H1 (cell line): ENCODE results near the gene ZSCAN10. TPM values are rescaled to one million over a fixed set of nuclear protein-coding genes. Genes with fewer than 3 reads are reported as not detected.
A peak's percentile ranks its signal among the peaks of the same experiment; 100 is the strongest.

Experiments used
- CTCF ChIA-PET: fragments of 300-600 bp; sonication (Branson Sonifier 250); formaldehyde crosslinking; loops from one replicate; lab custom pipeline; 2021; ENCODE audit not compliant: partially characterized antibody; lab: Charles Lee
- POLR2A ChIA-PET: fragments of 300-600 bp; sonication (Branson Sonifier 250); formaldehyde crosslinking; loops from one replicate; lab custom pipeline; 2021; ENCODE audit warnings: inconsistent platforms; ENCODE audit not compliant: partially characterized antibody; lab: Charles Lee
- DNase-seq, 2 experiments: peaks; one replicate each; pipeline versions ENCODE4 v3.0.0 to v3.0.0-alpha.2; 2010 to 2022; ENCODE audit warnings: low spot score in 2 of 2, low read depth in 1 of 2, mixed read lengths in 1 of 2
- FAIRE-seq: peaks from 2 replicates; lab custom pipeline; 2011; peaks lifted over from hg19 to GRCh38; lab: Jason Lieb, UNC
- H2AFZ ChIP-seq: 2 replicates; pipeline ENCODE4 v1.8.1; 2012; ENCODE audit warnings: low read length, inconsistent platforms
- H2AK5ac ChIP-seq: 2 replicates; pipeline ENCODE4 v1.6.1; 2013; ENCODE audit warnings: low read depth, low read length
- H2BK120ac ChIP-seq: replicated peaks from 2 replicates; pipeline ENCODE3; 2013; ENCODE audit warnings: low read depth, low read length, inconsistent platforms
- H2BK12ac ChIP-seq: 2 replicates; pipeline ENCODE4 v1.6.1; 2013; ENCODE audit warnings: low read depth, low read length
- H2BK15ac ChIP-seq: 2 replicates; pipeline ENCODE4 v1.6.1; 2013; ENCODE audit warnings: low read length
- H2BK20ac ChIP-seq: 2 replicates; pipeline ENCODE4 v1.6.1; 2013; ENCODE audit warnings: low read length
- H2BK5ac ChIP-seq: 2 replicates; pipeline ENCODE4 v1.6.1; 2013; ENCODE audit warnings: low read depth, low read length
- H3K14ac ChIP-seq: 2 replicates; pipeline ENCODE4 v1.6.1; 2013; ENCODE audit warnings: inconsistent platforms; ENCODE audit not compliant: insufficient read length
- H3K18ac ChIP-seq: 2 replicates; pipeline ENCODE4 v1.6.1; 2013; ENCODE audit warnings: low read length; ENCODE audit errors: extremely low read depth
- H3K23ac ChIP-seq: 2 replicates; pipeline ENCODE4 v1.6.1; 2013; ENCODE audit warnings: inconsistent platforms; ENCODE audit not compliant: insufficient read length
- H3K23me2 ChIP-seq: 2 replicates; pipeline ENCODE4 v1.6.1; 2013; ENCODE audit warnings: low read depth, low read length
- H3K27ac ChIP-seq: 2 replicates; pipeline ENCODE4 v1.6.1; 2011; ENCODE audit warnings: low read depth, low read length, inconsistent platforms
- H3K27me3 ChIP-seq, 4 experiments: replicated peaks in 1 of 4; 1 replicate in 1 of 4; 2 replicates in 3 of 4; pipeline versions ENCODE4 v1.6.1 to v1.8.1; 2011 to 2013; ENCODE audit warnings: low read length in 3 of 4, mild to moderate bottlenecking in 3 of 4, inconsistent platforms in 2 of 4, mixed read lengths in 2 of 4, moderate library complexity in 1 of 4; ENCODE audit not compliant: control insufficient read depth in 3 of 4, insufficient read depth in 3 of 4; ENCODE audit errors: extremely low read depth in 1 of 4
- H3K36me3 ChIP-seq, 4 experiments: 2 replicates each; pipeline versions ENCODE4 v1.6.1 to v1.8.1; 2011 to 2013; ENCODE audit warnings: mild to moderate bottlenecking in 4 of 4, low read length in 3 of 4, moderate library complexity in 2 of 4, control low read depth in 1 of 4, inconsistent platforms in 1 of 4; ENCODE audit not compliant: insufficient read depth in 4 of 4, control insufficient read depth in 2 of 4
- H3K4ac ChIP-seq: replicated peaks from 2 replicates; pipeline ENCODE3; 2013; ENCODE audit warnings: low read length, low read depth, mixed read lengths, inconsistent platforms; ENCODE audit not compliant: insufficient read length
- H3K4me1 ChIP-seq, 4 experiments: replicated peaks in 1 of 4; 1 replicate in 1 of 4; 2 replicates in 3 of 4; pipeline versions ENCODE4 v1.6.1 to v1.8.1; 2011 to 2013; ENCODE audit warnings: low read length in 3 of 4, inconsistent platforms in 2 of 4, mixed read lengths in 1 of 4; ENCODE audit not compliant: insufficient read depth in 4 of 4, control insufficient read depth in 3 of 4
- H3K4me2 ChIP-seq, 2 experiments: 2 replicates each; pipeline versions ENCODE4 v1.6.1 to v1.8.1; 2011 to 2013; ENCODE audit warnings: low read depth in 2 of 2, low read length in 2 of 2, control low read depth in 1 of 2, inconsistent platforms in 1 of 2, mild to moderate bottlenecking in 1 of 2; ENCODE audit not compliant: insufficient read depth in 1 of 2
- H3K4me3 ChIP-seq, 4 experiments: fragments of 200-600, 300-600 bp in 1 of 4; sonication (generic), shearing (Covaris generic), sonication (Bioruptor Twin) in 1 of 4; 2 replicates each; pipeline versions ENCODE4 v1.5.1 to v1.8.1; 2011 to 2016; ENCODE audit warnings: low read length in 4 of 4, low read depth in 3 of 4, control low read depth in 2 of 4, inconsistent platforms in 2 of 4, mild to moderate bottlenecking in 2 of 4, mixed read lengths in 1 of 4, moderate library complexity in 1 of 4; ENCODE audit not compliant: insufficient read depth in 2 of 4; ENCODE audit errors: extremely low read depth in 1 of 4
- H3K56ac ChIP-seq: replicated peaks from 2 replicates; pipeline ENCODE3; 2013; ENCODE audit warnings: low read depth, mild to moderate bottlenecking, mixed read lengths, low read length, inconsistent platforms; ENCODE audit not compliant: insufficient read length
- H3K79me1 ChIP-seq: 2 replicates; pipeline ENCODE4 v1.6.1; 2013; ENCODE audit warnings: low read depth, low read length, control low read depth
- H3K79me2 ChIP-seq, 2 experiments: 2 replicates each; pipeline versions ENCODE4 v1.6.1 to v1.8.1; 2012 to 2013; ENCODE audit warnings: low read length in 2 of 2, mild to moderate bottlenecking in 2 of 2, inconsistent platforms in 1 of 2; ENCODE audit not compliant: insufficient read depth in 2 of 2, control insufficient read depth in 1 of 2
- H3K9ac ChIP-seq, 4 experiments: replicated peaks in 1 of 4; 1 replicate in 1 of 4; 2 replicates in 3 of 4; pipeline versions ENCODE4 v1.6.1 to v1.8.1; 2011 to 2013; ENCODE audit warnings: low read depth in 3 of 4, low read length in 3 of 4, control low read depth in 2 of 4, mild to moderate bottlenecking in 2 of 4, moderate library complexity in 2 of 4, inconsistent platforms in 1 of 4; ENCODE audit errors: extremely low read depth in 1 of 4
- H3K9me3 ChIP-seq, 2 experiments: 2 replicates each; pipeline versions ENCODE4 v1.6.1 to v1.8.1; 2012 to 2013; ENCODE audit warnings: mild to moderate bottlenecking in 2 of 2, moderate library complexity in 2 of 2, control low read depth in 1 of 2, inconsistent platforms in 1 of 2, low read depth in 1 of 2, low read length in 1 of 2, mixed read lengths in 1 of 2; ENCODE audit not compliant: insufficient read depth in 2 of 2
- H4K20me1 ChIP-seq, 2 experiments: replicated peaks in 1 of 2; 2 replicates each; pipeline versions ENCODE3 to v1.8.1; 2011 to 2013; ENCODE audit warnings: inconsistent platforms in 2 of 2, low read length in 2 of 2, mild to moderate bottlenecking in 1 of 2; ENCODE audit not compliant: insufficient read depth in 2 of 2, control insufficient read depth in 1 of 2
- H4K5ac ChIP-seq: 2 replicates; pipeline ENCODE4 v1.6.1; 2013; ENCODE audit warnings: low read length, low read depth, mixed read lengths, inconsistent platforms; ENCODE audit not compliant: insufficient read length
- H4K8ac ChIP-seq: 2 replicates; pipeline ENCODE4 v1.8.0; 2013; ENCODE audit warnings: mild to moderate bottlenecking, moderate library complexity, low read length, inconsistent platforms; ENCODE audit not compliant: insufficient read depth; ENCODE audit errors: extremely low read depth
- H4K91ac ChIP-seq: replicated peaks from 2 replicates; pipeline ENCODE3; 2013; ENCODE audit warnings: low read length, mixed read lengths, inconsistent platforms; ENCODE audit not compliant: insufficient read length
- GABPA ChIP-seq: IDR thresholded peaks from 2 replicates; pipeline ENCODE4 v1.6.1; 2011; ENCODE audit warnings: mild to moderate bottlenecking, low read length, moderate library complexity, borderline replicate concordance; ENCODE audit not compliant: insufficient read depth
- MAX ChIP-seq: IDR thresholded peaks from 2 replicates; pipeline ENCODE4 v1.6.1; 2012; ENCODE audit warnings: inconsistent platforms
- POLR2AphosphoS5 ChIP-seq: IDR thresholded peaks from 2 replicates; pipeline ENCODE4 v1.6.1; 2011; ENCODE audit warnings: low read depth, low read length
- SP2 ChIP-seq: IDR thresholded peaks from 2 replicates; pipeline ENCODE4 v1.6.1; 2012; ENCODE audit warnings: mild to moderate bottlenecking, low read length, inconsistent platforms
- WGBS, 2 experiments: shearing (Covaris generic) in 1 of 2; methylation state at CpG; one replicate each; pipeline versions ENCODE4 v1.1.6 to v1.1.7; 2013 to 2015; ENCODE audit warnings: low lambda C conversion rate in 2 of 2, mixed read lengths in 2 of 2, inconsistent platforms in 1 of 2, low coverage in 1 of 2, missing lambda C conversion rate in 1 of 2; ENCODE audit not compliant: insufficient replicate concordance in 2 of 2, insufficient coverage in 1 of 2, insufficient read length in 1 of 2; ENCODE audit errors: extremely low coverage in 1 of 2, missing lambda C conversion rate in 1 of 2; 5-methylcytosine and 5-hydroxymethylcytosine counted together
- polyA plus RNA-seq, 7 experiments: library from polyadenylated mRNA; depleted of rRNA in 3 of 7; stranded (reverse) in 5 of 7; unstranded in 2 of 7; fragments of >200 nt in 5 of 7; fragments of 200-250 nt in 2 of 7; gene quantifications; 1 replicate in 5 of 7; 2 replicates in 1 of 7; 4 replicates in 1 of 7; pipeline versions ENCODE4 v1.2.1 to v1.2.3, GENCODE V29; 2011 to 2013; ENCODE audit warnings: missing spikeins in 2 of 7, mixed read lengths in 2 of 7
- total RNA-seq: library from RNA; stranded (reverse); fragmentation: NEBNext Ultra II Directional; extraction: Animal tissue kit (Norgen Biotek cat#: 25700); gene quantifications from 2 replicates; pipeline ENCODE4 v1.2.1, GENCODE V29; 2021

The ZSCAN10 gene
- total and polyA plus RNA-seq, 2 of the 8 experiments (the other 6 are each of a cell fraction or from before 2014, with no cell fraction given) = 209 to 314 TPM

GRCh38 chr16:3091551-3091950 lies 7.5 kb downstream of the ZSCAN10 start:
- Histone ChIP-seq H3K4me1 (peaks cover 4 to 12% (median 10%) of the 10 kb centered on the region in 4 experiments), H4K20me1 (peaks cover 13 to 29% of the 10 kb centered on the region in 2 experiments), H3K79me1 (peaks cover 7% of the 10 kb centered on the region), H3K9ac (no peak overlapping the region), H2BK12ac (no peak overlapping the region), H3K14ac (no peak overlapping the region), H3K79me2 (peaks cover 5 to 49% of the 10 kb centered on the region in 2 experiments; a peak in 2 of 4 replicates), H3K23ac (no peak overlapping the region), H4K5ac (no peak overlapping the region), H2BK15ac (no peak overlapping the region), H3K4ac (no peak overlapping the region), H2AK5ac (no peak overlapping the region), H3K56ac (no peak overlapping the region), H4K8ac (peak overlapping the region; percentile 60; the same call in 1 of the 2 replicates), H3K27me3 (no peaks in the 10 kb centered on the region), H3K27ac (no peak overlapping the region), H3K9me3 (no peaks in the 10 kb centered on the region), H3K4me3 (no peak overlapping the region), H2BK5ac (no peak overlapping the region), H2AFZ (no peak overlapping the region), H2BK20ac (no peak overlapping the region), H4K91ac (no peak overlapping the region), H2BK120ac (no peak overlapping the region), H3K4me2 (no peak overlapping the region), H3K18ac (no peak overlapping the region), H3K36me3 (peaks cover 28 to 51% (median 39%) of the 10 kb centered on the region in 4 experiments), H3K23me2 (peaks cover 2% of the 10 kb centered on the region; the same call in 1 of the 2 replicates)
- FAIRE-seq = no peak
- WGBS, 2 experiments = 91% methylated on average over 8 of the region's 8 CpGs; no CpG with 5 or more reads in 1 of the 2 experiments
- no peak for TF ChIP-seq GABPA
- TF ChIP-seq MAX = no peak
- TF ChIP-seq SP2 = no peak
- no peak for TF ChIP-seq POLR2AphosphoS5
- CTCF ChIA-PET = interaction anchor here (0.8 to 36.8 kb wide), 7 partner anchors 11 to 41 kb away, joined by 3 to 619 read pairs (median 4); partner anchors contain the start of genes ZNF205 and ZNF213
- POLR2A ChIA-PET = interaction anchor here (0.6 to 8.3 kb wide), 19 partner anchors 8 to 212 kb away, joined by 3 to 137 read pairs (median 4); partner anchors contain the start of genes ZNF205 and ZSCAN10
- no peak for DNase-seq
